ENCODE data around the gene SLC24A3. TPM values are rescaled to one million over a fixed set of nuclear protein-coding genes. Genes with fewer than 3 reads are reported as not detected.

SLC24A3 gene
- total RNA-seq, 1 experiment from 2014 or later = 46.0 TPM

GRCh38 chr20:19769507-19769906, 557.1 kb downstream of the SLC24A3 start:
- Histone ChIP-seq H3K27ac (ENCODE audit: low read depth, low read length, poor library complexity, severe bottlenecking) (no peak overlapping the region), H3K4me3 (ENCODE audit: low read depth, low read length, poor library complexity, severe bottlenecking) (no peak overlapping the region), H3K36me3 (ENCODE audit: insufficient read depth, low read length, poor library complexity, severe bottlenecking) (no peaks in the 10 kb centered on the region), H3K4me1 (ENCODE audit: insufficient read depth, low read length, poor library complexity, severe bottlenecking) (peaks cover 14% of the 10 kb centered on the region), H3K27me3 (replicated peaks; ENCODE audit: insufficient read depth, low read depth, low read length, poor library complexity) (no peaks in the 10 kb centered on the region), H3K9me3 (ENCODE audit: low read depth, low read length, poor library complexity, severe bottlenecking) (no peaks in the 10 kb centered on the region)
- CTCF ChIA-PET = no interaction called here
- POLR2A ChIA-PET (ENCODE audit: low non-redundant PET) = no interaction called here
- BruUV-seq (replicated peaks) = no TSS peak
- no peak for DNase-seq (ENCODE audit: low spot score)
- no peak for TF ChIP-seq EZH2 (IDR thresholded peaks at IDR 0.05; ENCODE audit: borderline replicate concordance, low read depth, low read length, poor library complexity, severe bottlenecking)
- no peak for TF ChIP-seq CTCF (conservative IDR thresholded peaks at IDR 0.05; ENCODE audit: low read depth, low read length)
- intact Hi-C loops (cut with micrococcal nuclease; ENCODE audit: unreplicated experiment) = no loop called here

DNA sequence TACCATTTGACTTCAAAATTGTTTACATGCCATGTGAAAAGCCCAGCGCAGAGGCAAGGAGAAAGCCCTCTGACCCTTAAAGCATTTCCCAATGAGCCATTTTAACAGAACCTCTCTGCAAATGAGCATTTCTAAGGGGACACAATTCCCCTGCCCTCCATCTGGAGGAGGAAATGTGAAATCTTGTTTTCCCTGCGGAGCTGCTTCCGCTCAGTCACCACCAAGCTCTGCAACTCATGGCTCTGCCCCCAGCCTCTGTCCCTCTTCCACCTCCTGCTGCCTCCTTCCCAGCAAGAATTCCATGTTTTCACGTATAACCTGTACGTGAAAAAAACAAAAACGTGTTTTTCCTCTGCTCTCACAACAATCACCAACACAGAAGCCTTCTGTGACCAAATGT, 557.9 kb downstream of the SLC24A3 start:
- Histone ChIP-seq H3K27me3 (replicated peaks; ENCODE audit: insufficient read depth, low read depth, low read length, poor library complexity) (no peaks in the 10 kb centered on the region), H3K9me3 (ENCODE audit: low read depth, low read length, poor library complexity, severe bottlenecking) (no peaks in the 10 kb centered on the region), H3K4me3 (ENCODE audit: low read depth, low read length, poor library complexity, severe bottlenecking) (no peak overlapping the region), H3K27ac (ENCODE audit: low read depth, low read length, poor library complexity, severe bottlenecking) (no peak overlapping the region), H3K36me3 (ENCODE audit: insufficient read depth, low read length, poor library complexity, severe bottlenecking) (no peaks in the 10 kb centered on the region), H3K4me1 (ENCODE audit: insufficient read depth, low read length, poor library complexity, severe bottlenecking) (peaks cover 14% of the 10 kb centered on the region)
- TF ChIP-seq EZH2 (IDR thresholded peaks at IDR 0.05; ENCODE audit: borderline replicate concordance, low read depth, low read length, poor library complexity, severe bottlenecking) (no peak), CTCF (conservative IDR thresholded peaks at IDR 0.05; ENCODE audit: low read depth, low read length) (no peak)
- BruUV-seq (replicated peaks) = no TSS peak
- intact Hi-C loops (cut with micrococcal nuclease; ENCODE audit: unreplicated experiment) = no loop called here
- no peak for DNase-seq (ENCODE audit: low spot score)
- ChIA-PET POLR2A (ENCODE audit: low non-redundant PET) (no interaction called here), CTCF (no interaction called here)

GRCh38 chr20:19771031-19771430, 558.6 kb downstream of the SLC24A3 start:
- no TSS peak for BruUV-seq (replicated peaks)
- no peaks in the 10 kb centered on the region for H3K9me3 ChIP-seq (ENCODE audit: low read depth, low read length, poor library complexity, severe bottlenecking)
- ChIA-PET POLR2A (ENCODE audit: low non-redundant PET) (no interaction called here), CTCF (no interaction called here)
- H3K4me3 ChIP-seq (ENCODE audit: low read depth, low read length, poor library complexity, severe bottlenecking) = no peak overlapping the region
- intact Hi-C loops (cut with micrococcal nuclease; ENCODE audit: unreplicated experiment) = no loop called here
- no peak for DNase-seq (ENCODE audit: low spot score)
- H3K4me1 ChIP-seq (ENCODE audit: insufficient read depth, low read length, poor library complexity, severe bottlenecking) = peaks cover 14% of the 10 kb centered on the region
- no peak for TF ChIP-seq CTCF (conservative IDR thresholded peaks at IDR 0.05; ENCODE audit: low read depth, low read length)
- no peak overlapping the region for H3K27ac ChIP-seq (ENCODE audit: low read depth, low read length, poor library complexity, severe bottlenecking)
- H3K36me3 ChIP-seq (ENCODE audit: insufficient read depth, low read length, poor library complexity, severe bottlenecking) = no peaks in the 10 kb centered on the region
- no peaks in the 10 kb centered on the region for H3K27me3 ChIP-seq (replicated peaks; ENCODE audit: insufficient read depth, low read depth, low read length, poor library complexity)
